HepG2 (cell line): ENCODE data around the gene TTLL8. TPM values are rescaled to one million over a fixed set of nuclear protein-coding genes. Genes with fewer than 3 reads are reported as not detected.

ENCODE experiments used
- ATF1 ChIP-seq: IDR thresholded peaks from 2 replicates; pipeline ENCODE4 v1.6.1; 2016; ENCODE audit warnings: mild to moderate bottlenecking, control low read depth
- CHCHD3 ChIP-seq: sonication (generic); formaldehyde crosslinking; IDR thresholded peaks from 2 replicates; pipeline ENCODE4 v1.8.0; 2022; ENCODE audit warnings: mild to moderate bottlenecking, missing genetic modification reagents, moderate library complexity
- DNMT1 ChIP-seq: sonication (generic); formaldehyde crosslinking; IDR thresholded peaks from 2 replicates; pipeline ENCODE4 v1.5.1; 2020; ENCODE audit warnings: mild to moderate bottlenecking, missing genetic modification reagents
- HCFC1 ChIP-seq: fragments of 150-350 bp; IDR thresholded peaks from 2 replicates; pipeline ENCODE4 v1.6.1; 2014; ENCODE audit warnings: low read depth, low read length
- KDM5A ChIP-seq: fragments of 200-600 bp; sonication (generic); IDR thresholded peaks from 2 replicates; pipeline ENCODE4 v1.7.0; 2018; ENCODE audit warnings: antibody characterized with exemption, mild to moderate bottlenecking, low read length, borderline replicate concordance
- MIXL1 ChIP-seq: IDR thresholded peaks from 2 replicates; pipeline ENCODE4 v1.6.1; 2016
- MXD1 ChIP-seq: sonication (generic); formaldehyde crosslinking; IDR thresholded peaks from 2 replicates; pipeline ENCODE4 v1.4.0; 2020; ENCODE audit warnings: mild to moderate bottlenecking, missing genetic modification reagents
- NFYC ChIP-seq: IDR thresholded peaks from 2 replicates; pipeline ENCODE4 v1.6.1; 2016; ENCODE audit warnings: missing genetic modification reagents, missing compliant biosample characterization
- PHF8 ChIP-seq: sonication (generic); formaldehyde crosslinking; IDR thresholded peaks from 2 replicates; pipeline ENCODE4 v1.5.0; 2020; ENCODE audit warnings: missing genetic modification reagents
- POLR2AphosphoS5 ChIP-seq: IDR thresholded peaks from 2 replicates; pipeline ENCODE4 v1.6.1; 2012; ENCODE audit warnings: low read depth, low read length
- RAD21 ChIP-seq: fragments of 450-650 bp; formaldehyde crosslinking; IDR thresholded peaks from 2 replicates; pipeline ENCODE4 v1.5.0; 2020; ENCODE audit warnings: mild to moderate bottlenecking
- ZNF253 ChIP-seq: sonication (generic); formaldehyde crosslinking; IDR thresholded peaks from 2 replicates; pipeline ENCODE4 v1.8.0; 2022; ENCODE audit warnings: mild to moderate bottlenecking, missing genetic modification reagents, borderline replicate concordance
- ZNF382 ChIP-seq: sonication (generic); formaldehyde crosslinking; IDR thresholded peaks from 2 replicates; pipeline ENCODE4 v1.5.0; 2020; ENCODE audit warnings: missing genetic modification reagents, mild to moderate bottlenecking, borderline replicate concordance
- ZNF496 ChIP-seq: sonication (generic); formaldehyde crosslinking; IDR thresholded peaks from 2 replicates; pipeline ENCODE4 v1.8.1; 2023; ENCODE audit warnings: mild to moderate bottlenecking, moderate library complexity, missing genetic modification reagents; ENCODE audit not compliant: insufficient replicate concordance
- ZNF720 ChIP-seq: sonication (generic); formaldehyde crosslinking; IDR thresholded peaks from 2 replicates; pipeline ENCODE4 v1.4.0; 2020; ENCODE audit warnings: missing genetic modification reagents
- polyA plus RNA-seq, 8 experiments: library from polyadenylated mRNA; depleted of rRNA in 3 of 8; stranded (reverse) in 7 of 8; unstranded in 1 of 8; fragments of >200 nt; fragmentation: Illumina TruSeq in 4 of 8; extraction: Trizol in 4 of 8; gene quantifications; 2 replicates each; pipeline versions ENCODE4 v1.2.1 to v1.2.3, GENCODE V29; 2011 to 2016; ENCODE audit warnings: low read depth in 4 of 8, missing spikeins in 1 of 8, mixed read lengths in 1 of 8; ENCODE audit not compliant: insufficient read depth in 1 of 8
- total RNA-seq, 5 experiments: library from RNA; depleted of rRNA; stranded (reverse); fragments of >200 nt; fragmentation: Illumina TruSeq; extraction: Trizol; gene quantifications; 2 replicates each; pipeline ENCODE4 v1.2.3, GENCODE V29; 2016; ENCODE audit warnings: low read depth in 1 of 5
- TF ChIP-seq, protein P1 (sequence below): sonication (generic); formaldehyde crosslinking; IDR thresholded peaks from 2 replicates; pipeline ENCODE4 v1.4.0; 2020; ENCODE audit warnings: missing genetic modification reagents, borderline replicate concordance
- TF ChIP-seq, protein P2 (sequence below): sonication (generic); formaldehyde crosslinking; IDR thresholded peaks from 2 replicates; pipeline ENCODE4 v1.4.0; 2020; ENCODE audit warnings: missing genetic modification reagents, mild to moderate bottlenecking, borderline replicate concordance
- TF ChIP-seq, protein P3 (sequence below): sonication (generic); formaldehyde crosslinking; conservative IDR thresholded peaks from 2 replicates; pipeline ENCODE4 v1.4.0; 2020; ENCODE audit warnings: missing genetic modification reagents
- TF ChIP-seq, protein P4 (sequence below): sonication (generic); formaldehyde crosslinking; IDR thresholded peaks from 2 replicates; pipeline ENCODE4 v1.8.1; 2022; ENCODE audit warnings: low read depth, mild to moderate bottlenecking, missing genetic modification reagents

TTLL8 gene
- total and polyA plus RNA-seq, 2 of the 13 experiments (the other 11 are each of a cell fraction or from before 2014, with no cell fraction given) = not detected

GRCh38 chr22:50030297-50031188 lies 27.6 kb downstream of the TTLL8 start (continued):
- TF ChIP-seq, protein P1, sequence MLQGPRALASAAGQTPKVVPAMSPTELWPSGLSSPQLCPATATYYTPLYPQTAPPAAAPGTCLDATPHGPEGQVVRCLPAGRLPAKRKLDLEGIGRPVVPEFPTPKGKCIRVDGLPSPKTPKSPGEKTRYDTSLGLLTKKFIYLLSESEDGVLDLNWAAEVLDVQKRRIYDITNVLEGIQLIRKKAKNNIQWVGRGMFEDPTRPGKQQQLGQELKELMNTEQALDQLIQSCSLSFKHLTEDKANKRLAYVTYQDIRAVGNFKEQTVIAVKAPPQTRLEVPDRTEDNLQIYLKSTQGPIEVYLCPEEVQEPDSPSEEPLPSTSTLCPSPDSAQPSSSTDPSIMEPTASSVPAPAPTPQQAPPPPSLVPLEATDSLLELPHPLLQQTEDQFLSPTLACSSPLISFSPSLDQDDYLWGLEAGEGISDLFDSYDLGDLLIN (CRISPR knock-in tag) = no peak
- TF ChIP-seq KDM5A = no peak
- no peak for TF ChIP-seq ZNF382
- no peak for TF ChIP-seq PHF8 (CRISPR knock-in tag)
- TF ChIP-seq MXD1 (CRISPR knock-in tag) = no peak
- TF ChIP-seq ATF1 (CRISPR knock-in tag) = no peak
- no peak for TF ChIP-seq POLR2AphosphoS5
- no peak for TF ChIP-seq ZNF720 (CRISPR knock-in tag)
- TF ChIP-seq RAD21 (CRISPR knock-in tag) = peak; percentile 99
- no peak for TF ChIP-seq MIXL1 (CRISPR knock-in tag)
- TF ChIP-seq NFYC (CRISPR knock-in tag) = no peak
- 0 out of 2 replicates have a peak, but pooled peaks have one; percentile 45 for TF ChIP-seq DNMT1
- TF ChIP-seq HCFC1 = no peak
- no peak for TF ChIP-seq ZNF496 (CRISPR knock-in tag)
- no peak for TF ChIP-seq CHCHD3
- TF ChIP-seq, protein P2, sequence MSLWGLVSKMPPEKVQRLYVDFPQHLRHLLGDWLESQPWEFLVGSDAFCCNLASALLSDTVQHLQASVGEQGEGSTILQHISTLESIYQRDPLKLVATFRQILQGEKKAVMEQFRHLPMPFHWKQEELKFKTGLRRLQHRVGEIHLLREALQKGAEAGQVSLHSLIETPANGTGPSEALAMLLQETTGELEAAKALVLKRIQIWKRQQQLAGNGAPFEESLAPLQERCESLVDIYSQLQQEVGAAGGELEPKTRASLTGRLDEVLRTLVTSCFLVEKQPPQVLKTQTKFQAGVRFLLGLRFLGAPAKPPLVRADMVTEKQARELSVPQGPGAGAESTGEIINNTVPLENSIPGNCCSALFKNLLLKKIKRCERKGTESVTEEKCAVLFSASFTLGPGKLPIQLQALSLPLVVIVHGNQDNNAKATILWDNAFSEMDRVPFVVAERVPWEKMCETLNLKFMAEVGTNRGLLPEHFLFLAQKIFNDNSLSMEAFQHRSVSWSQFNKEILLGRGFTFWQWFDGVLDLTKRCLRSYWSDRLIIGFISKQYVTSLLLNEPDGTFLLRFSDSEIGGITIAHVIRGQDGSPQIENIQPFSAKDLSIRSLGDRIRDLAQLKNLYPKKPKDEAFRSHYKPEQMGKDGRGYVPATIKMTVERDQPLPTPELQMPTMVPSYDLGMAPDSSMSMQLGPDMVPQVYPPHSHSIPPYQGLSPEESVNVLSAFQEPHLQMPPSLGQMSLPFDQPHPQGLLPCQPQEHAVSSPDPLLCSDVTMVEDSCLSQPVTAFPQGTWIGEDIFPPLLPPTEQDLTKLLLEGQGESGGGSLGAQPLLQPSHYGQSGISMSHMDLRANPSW (CRISPR knock-in tag) = no peak
- TF ChIP-seq ZNF253 (CRISPR knock-in tag) = no peak
- TF ChIP-seq, protein P3, sequence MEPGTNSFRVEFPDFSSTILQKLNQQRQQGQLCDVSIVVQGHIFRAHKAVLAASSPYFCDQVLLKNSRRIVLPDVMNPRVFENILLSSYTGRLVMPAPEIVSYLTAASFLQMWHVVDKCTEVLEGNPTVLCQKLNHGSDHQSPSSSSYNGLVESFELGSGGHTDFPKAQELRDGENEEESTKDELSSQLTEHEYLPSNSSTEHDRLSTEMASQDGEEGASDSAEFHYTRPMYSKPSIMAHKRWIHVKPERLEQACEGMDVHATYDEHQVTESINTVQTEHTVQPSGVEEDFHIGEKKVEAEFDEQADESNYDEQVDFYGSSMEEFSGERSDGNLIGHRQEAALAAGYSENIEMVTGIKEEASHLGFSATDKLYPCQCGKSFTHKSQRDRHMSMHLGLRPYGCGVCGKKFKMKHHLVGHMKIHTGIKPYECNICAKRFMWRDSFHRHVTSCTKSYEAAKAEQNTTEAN = no peak
- TF ChIP-seq, protein P4, sequence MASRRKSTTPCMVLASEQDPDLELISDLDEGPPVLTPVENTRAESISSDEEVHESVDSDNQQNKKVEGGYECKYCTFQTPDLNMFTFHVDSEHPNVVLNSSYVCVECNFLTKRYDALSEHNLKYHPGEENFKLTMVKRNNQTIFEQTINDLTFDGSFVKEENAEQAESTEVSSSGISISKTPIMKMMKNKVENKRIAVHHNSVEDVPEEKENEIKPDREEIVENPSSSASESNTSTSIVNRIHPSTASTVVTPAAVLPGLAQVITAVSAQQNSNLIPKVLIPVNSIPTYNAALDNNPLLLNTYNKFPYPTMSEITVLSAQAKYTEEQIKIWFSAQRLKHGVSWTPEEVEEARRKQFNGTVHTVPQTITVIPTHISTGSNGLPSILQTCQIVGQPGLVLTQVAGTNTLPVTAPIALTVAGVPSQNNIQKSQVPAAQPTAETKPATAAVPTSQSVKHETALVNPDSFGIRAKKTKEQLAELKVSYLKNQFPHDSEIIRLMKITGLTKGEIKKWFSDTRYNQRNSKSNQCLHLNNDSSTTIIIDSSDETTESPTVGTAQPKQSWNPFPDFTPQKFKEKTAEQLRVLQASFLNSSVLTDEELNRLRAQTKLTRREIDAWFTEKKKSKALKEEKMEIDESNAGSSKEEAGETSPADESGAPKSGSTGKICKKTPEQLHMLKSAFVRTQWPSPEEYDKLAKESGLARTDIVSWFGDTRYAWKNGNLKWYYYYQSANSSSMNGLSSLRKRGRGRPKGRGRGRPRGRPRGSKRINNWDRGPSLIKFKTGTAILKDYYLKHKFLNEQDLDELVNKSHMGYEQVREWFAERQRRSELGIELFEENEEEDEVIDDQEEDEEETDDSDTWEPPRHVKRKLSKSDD (CRISPR knock-in tag) = no peak
